Osteocyte (in vitro differentiated cells): ENCODE results near the gene PRKG1. TPM values are rescaled to one million over a fixed set of nuclear protein-coding genes. Genes with fewer than 3 reads are reported as not detected.

ENCODE experiments used
- DNase-seq: peaks from one replicate; pipeline ENCODE4 v3.0.0; 2021; ENCODE audit warnings: mixed read lengths; ENCODE audit not compliant: unreplicated experiment; ENCODE audit errors: extremely low spot score
- H3K27ac Mint-ChIP-seq: one replicate; pipeline ENCODE4 v1.8.0; 2021; ENCODE audit warnings: mild to moderate bottlenecking, mixed read lengths; ENCODE audit not compliant: unreplicated experiment
- H3K27me3 Mint-ChIP-seq: one replicate; pipeline ENCODE4 v1.8.0; 2021; ENCODE audit warnings: mixed read lengths; ENCODE audit not compliant: unreplicated experiment
- H3K36me3 Mint-ChIP-seq: one replicate; pipeline ENCODE4 v1.8.0; 2021; ENCODE audit warnings: mixed read lengths; ENCODE audit not compliant: unreplicated experiment
- H3K4me1 Mint-ChIP-seq: one replicate; pipeline ENCODE4 v1.8.0; 2021; ENCODE audit warnings: mixed read lengths; ENCODE audit not compliant: unreplicated experiment
- H3K4me3 Mint-ChIP-seq: one replicate; pipeline ENCODE4 v1.8.0; 2021; ENCODE audit warnings: mild to moderate bottlenecking, moderate library complexity, mixed read lengths; ENCODE audit not compliant: unreplicated experiment
- H3K9me3 Mint-ChIP-seq: one replicate; pipeline ENCODE4 v1.8.0; 2021; ENCODE audit warnings: mixed read lengths; ENCODE audit not compliant: unreplicated experiment
- CTCF ChIP-seq: fragments of 200-600 bp; sonication (generic); IDR thresholded peaks from 2 replicates; pipeline ENCODE4 v1.5.0; 2021; ENCODE audit warnings: antibody characterized with exemption, mild to moderate bottlenecking, moderate library complexity
- total RNA-seq: library from RNA; stranded (reverse); gene quantifications from 2 replicates; pipeline ENCODE4 v1.2.1, GENCODE V29; 2021

PRKG1 gene
- total RNA-seq, 1 donor from 2014 or later: 10.8 TPM

GRCh38 chr10:51955696-51956095, 881.4 kb downstream of the PRKG1 start:
- Mint-ChIP-seq H3K4me1 (no peaks in the 10 kb centered on the region), H3K9me3 (no peaks in the 10 kb centered on the region), H3K4me3 (no peak overlapping the region), H3K27ac (no peak overlapping the region), H3K36me3 (no peaks in the 10 kb centered on the region), H3K27me3 (peaks cover 20% of the 10 kb centered on the region)
- TF ChIP-seq CTCF: no peak
- no peak for DNase-seq

DNA sequence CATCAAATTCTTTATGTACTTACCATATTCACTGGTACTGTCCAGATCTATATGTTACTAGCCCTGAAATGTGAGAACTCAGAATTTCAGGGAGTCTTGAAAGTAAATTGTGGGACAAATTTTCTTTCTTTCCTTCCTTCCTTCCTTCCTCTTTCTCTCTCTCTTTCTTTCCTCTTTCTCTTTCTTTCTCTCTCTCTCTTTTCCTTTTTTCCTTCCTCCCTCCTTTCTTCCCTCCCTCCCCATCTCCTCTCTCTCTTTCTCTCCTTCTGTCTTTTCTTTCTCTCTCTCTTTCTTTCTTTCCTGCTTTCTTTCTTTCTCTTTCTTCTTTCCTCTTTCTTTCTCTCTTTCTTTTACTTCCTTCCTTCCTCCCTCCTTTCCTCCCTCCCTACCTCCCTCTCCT, 882.5 kb downstream of the PRKG1 start:
- Mint-ChIP-seq H3K9me3 (no peaks in the 10 kb centered on the region), H3K27me3 (peaks cover 24% of the 10 kb centered on the region), H3K36me3 (no peaks in the 10 kb centered on the region), H3K4me3 (no peak overlapping the region), H3K4me1 (no peaks in the 10 kb centered on the region), H3K27ac (no peak overlapping the region)
- no peak for DNase-seq
- TF ChIP-seq CTCF: no peak

DNA sequence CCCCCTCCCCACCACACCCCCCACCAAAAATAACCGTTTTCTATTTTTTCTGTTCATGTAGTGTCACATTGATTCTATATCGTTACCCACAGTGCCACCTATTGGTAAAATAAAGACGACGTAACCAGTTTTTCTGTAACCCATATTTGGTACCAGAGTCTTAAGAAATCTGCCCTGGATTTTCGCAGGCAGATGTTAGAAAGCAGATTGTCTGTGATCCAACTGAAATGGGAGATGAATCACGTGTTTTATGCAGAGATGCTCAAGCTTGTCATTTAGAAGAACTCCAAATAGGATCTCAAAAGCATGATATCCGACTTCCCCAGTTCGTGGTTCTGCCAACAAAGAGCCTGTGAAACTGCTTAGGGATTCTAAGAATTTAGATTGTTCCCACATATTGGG, 886.2 kb downstream of the PRKG1 start:
- no peak for DNase-seq
- Mint-ChIP-seq H3K27me3 (peaks cover 28% of the 10 kb centered on the region), H3K27ac (no peak overlapping the region), H3K9me3 (no peaks in the 10 kb centered on the region), H3K36me3 (peaks cover 2% of the 10 kb centered on the region), H3K4me1 (no peaks in the 10 kb centered on the region), H3K4me3 (no peak overlapping the region)
- peak; percentile 71 for TF ChIP-seq CTCF

GRCh38 chr10:51961401-51961800, 887.1 kb downstream of the PRKG1 start:
- no peak for DNase-seq
- Mint-ChIP-seq H3K27ac (no peak overlapping the region), H3K9me3 (no peaks in the 10 kb centered on the region), H3K36me3 (peaks cover 2% of the 10 kb centered on the region), H3K27me3 (peaks cover 25% of the 10 kb centered on the region), H3K4me1 (no peaks in the 10 kb centered on the region), H3K4me3 (no peak overlapping the region)
- TF ChIP-seq CTCF: no peak

DNA sequence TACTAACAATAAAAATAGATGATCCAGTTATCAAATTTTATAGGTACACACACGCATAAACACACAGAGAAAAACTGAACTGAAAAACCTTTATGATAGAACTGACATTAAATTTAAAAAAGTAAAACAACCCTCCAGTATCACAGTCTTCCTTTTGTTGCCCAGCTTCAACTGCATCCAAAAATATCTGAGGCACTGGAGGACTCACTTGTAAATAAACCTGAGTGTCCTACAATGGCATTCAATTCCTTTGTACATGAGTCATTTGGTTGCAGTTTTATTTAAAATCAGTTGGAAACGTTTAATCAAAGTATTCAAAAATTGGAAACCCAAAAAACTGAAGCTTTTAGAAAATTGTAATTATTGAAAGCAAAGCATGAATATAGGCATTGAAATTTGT, 890.3 kb downstream of the PRKG1 start:
- no peaks in the 10 kb centered on the region for H3K4me1 Mint-ChIP-seq
- H3K4me3 Mint-ChIP-seq: no peak overlapping the region
- H3K9me3 Mint-ChIP-seq: peaks cover 4% of the 10 kb centered on the region
- no peak overlapping the region for H3K27ac Mint-ChIP-seq
- no peak for DNase-seq
- peaks cover 8% of the 10 kb centered on the region for H3K27me3 Mint-ChIP-seq
- no peak for TF ChIP-seq CTCF
- peaks cover 2% of the 10 kb centered on the region for H3K36me3 Mint-ChIP-seq
